ENCODE measurements around the gene CHST8. TPM values are rescaled to one million over a fixed set of nuclear protein-coding genes. Genes with fewer than 3 reads are reported as not detected.

The CHST8 gene
- total RNA-seq, 2 donors from 2014 or later = not detected

GRCh38 chr19:33770107-33770506 lies 148.4 kb downstream of the CHST8 start:
- Mint-ChIP-seq H3K4me3 (no peak overlapping the region), H3K27ac (no peak overlapping the region), H3K27me3 (peaks cover 0 to 12% of the 10 kb centered on the region in 2 donors), H3K36me3 (no peaks in the 10 kb centered on the region), H3K9me3 (no peaks in the 10 kb centered on the region), H3K4me1 (ENCODE audit: low read depth in 2 of 2) (no peaks in the 10 kb centered on the region)
- DNase-seq (ENCODE audit: low spot score) (no peak), ATAC-seq (no peak)

GRCh38 chr19:33771384-33772101 lies 149.8 kb downstream of the CHST8 start:
- ATAC-seq (peak; percentile 34 to 58), DNase-seq (ENCODE audit: low spot score) (no peak)
- H3K27ac Mint-ChIP-seq = no peak overlapping the region
- no peak overlapping the region for H3K4me3 Mint-ChIP-seq
- peaks cover 0 to 4% of the 10 kb centered on the region in 2 donors for H3K4me1 Mint-ChIP-seq (ENCODE audit: low read depth in 2 of 2)
- H3K27me3 Mint-ChIP-seq = peaks cover 7 to 13% of the 10 kb centered on the region in 2 donors
- no peaks in the 10 kb centered on the region for H3K36me3 Mint-ChIP-seq
- no peaks in the 10 kb centered on the region for H3K9me3 Mint-ChIP-seq

- H3K27me3 Mint-ChIP-seq = peaks cover 7 to 13% of the 10 kb centered on the region in 2 donors
- no peaks in the 10 kb centered on the region for H3K36me3 Mint-ChIP-seq
- peaks cover 0 to 4% of the 10 kb centered on the region in 2 donors for H3K4me1 Mint-ChIP-seq (ENCODE audit: low read depth in 2 of 2)
- no peak for ATAC-seq
- no peak overlapping the region for H3K4me3 Mint-ChIP-seq
- H3K27ac Mint-ChIP-seq = no peak overlapping the region
- no peak for DNase-seq (ENCODE audit: low spot score)
- H3K9me3 Mint-ChIP-seq = no peaks in the 10 kb centered on the region
These were observed 150.5 kb downstream of the CHST8 start for GRCh38 chr19:33772102-33772857.

- Mint-ChIP-seq H3K4me3 (no peak overlapping the region), H3K4me1 (ENCODE audit: low read depth in 2 of 2) (peaks cover 0 to 4% of the 10 kb centered on the region in 2 donors), H3K27ac (no peak overlapping the region), H3K9me3 (no peaks in the 10 kb centered on the region), H3K27me3 (peaks cover 7 to 13% of the 10 kb centered on the region in 2 donors), H3K36me3 (no peaks in the 10 kb centered on the region)
- ATAC-seq (no peak), DNase-seq (ENCODE audit: low spot score) (no peak)
These were observed 151.1 kb downstream of the CHST8 start for GRCh38 chr19:33772858-33773180.

GRCh38 chr19:33773704-33774624 lies 152.2 kb downstream of the CHST8 start:
- no peak for DNase-seq (ENCODE audit: low spot score)
- no peak overlapping the region for H3K4me3 Mint-ChIP-seq
- H3K4me1 Mint-ChIP-seq (ENCODE audit: low read depth in 2 of 2) = peaks cover 8 to 11% of the 10 kb centered on the region in 2 donors
- H3K27ac Mint-ChIP-seq = no peak overlapping the region
- peaks cover 16 to 19% of the 10 kb centered on the region in 2 donors for H3K27me3 Mint-ChIP-seq
- no peaks in the 10 kb centered on the region for H3K36me3 Mint-ChIP-seq
- ATAC-seq = no peak
- no peaks in the 10 kb centered on the region for H3K9me3 Mint-ChIP-seq

GRCh38 chr19:33774751-33775150 lies 153.0 kb downstream of the CHST8 start:
- no peak overlapping the region for H3K27ac Mint-ChIP-seq
- no peaks in the 10 kb centered on the region for H3K36me3 Mint-ChIP-seq
- peaks cover 24% of the 10 kb centered on the region in 2 donors for H3K27me3 Mint-ChIP-seq
- H3K4me3 Mint-ChIP-seq = no peak overlapping the region
- H3K9me3 Mint-ChIP-seq = no peaks in the 10 kb centered on the region
- DNase-seq (ENCODE audit: low spot score) (no peak), ATAC-seq (no peak)
- peaks cover 12 to 14% of the 10 kb centered on the region in 2 donors for H3K4me1 Mint-ChIP-seq (ENCODE audit: low read depth in 2 of 2)

- no peak overlapping the region for H3K4me3 Mint-ChIP-seq
- no peak for DNase-seq (ENCODE audit: low spot score)
- H3K27me3 Mint-ChIP-seq = peaks cover 25 to 29% of the 10 kb centered on the region in 2 donors
- no peaks in the 10 kb centered on the region for H3K9me3 Mint-ChIP-seq
- peaks cover 12 to 19% of the 10 kb centered on the region in 2 donors for H3K4me1 Mint-ChIP-seq (ENCODE audit: low read depth in 2 of 2)
- H3K27ac Mint-ChIP-seq = no peak overlapping the region
- no peaks in the 10 kb centered on the region for H3K36me3 Mint-ChIP-seq
- ATAC-seq = no peak
These were observed 154.2 kb downstream of the CHST8 start for GRCh38 chr19:33775731-33776487.

GRCh38 chr19:33777351-33777750 lies 155.6 kb downstream of the CHST8 start:
- H3K4me1 Mint-ChIP-seq (ENCODE audit: low read depth in 2 of 2) = peaks cover 12 to 19% of the 10 kb centered on the region in 2 donors
- H3K9me3 Mint-ChIP-seq = no peaks in the 10 kb centered on the region
- H3K27me3 Mint-ChIP-seq = peaks cover 29 to 31% of the 10 kb centered on the region in 2 donors
- no peak for ATAC-seq
- H3K4me3 Mint-ChIP-seq = no peak overlapping the region
- no peak overlapping the region for H3K27ac Mint-ChIP-seq
- H3K36me3 Mint-ChIP-seq = no peaks in the 10 kb centered on the region
- no peak for DNase-seq (ENCODE audit: low spot score)

GRCh38 chr19:33777753-33778088 lies 156.0 kb downstream of the CHST8 start:
- no peak for DNase-seq (ENCODE audit: low spot score)
- no peak for ATAC-seq
- Mint-ChIP-seq H3K9me3 (no peaks in the 10 kb centered on the region), H3K4me1 (ENCODE audit: low read depth in 2 of 2) (peaks cover 12 to 22% of the 10 kb centered on the region in 2 donors), H3K36me3 (no peaks in the 10 kb centered on the region), H3K4me3 (no peak overlapping the region), H3K27ac (no peak overlapping the region), H3K27me3 (peaks cover 29 to 34% of the 10 kb centered on the region in 2 donors)

GRCh38 chr19:33778089-33778791 lies 156.5 kb downstream of the CHST8 start:
- no peaks in the 10 kb centered on the region for H3K36me3 Mint-ChIP-seq
- peaks cover 29 to 36% of the 10 kb centered on the region in 2 donors for H3K27me3 Mint-ChIP-seq
- no peaks in the 10 kb centered on the region for H3K9me3 Mint-ChIP-seq
- peaks cover 12 to 22% of the 10 kb centered on the region in 2 donors for H3K4me1 Mint-ChIP-seq (ENCODE audit: low read depth in 2 of 2)
- peak; percentile 81 for DNase-seq (ENCODE audit: low spot score)
- H3K27ac Mint-ChIP-seq = no peak overlapping the region
- peak; percentile 86 to 92 for ATAC-seq
- H3K4me3 Mint-ChIP-seq = peak overlapping the region; percentile 46

GRCh38 chr19:33779849-33780248 lies 158.1 kb downstream of the CHST8 start:
- H3K27ac Mint-ChIP-seq = peak overlapping the region in 1 of 2 donors; percentile 7
- H3K4me1 Mint-ChIP-seq (ENCODE audit: low read depth in 2 of 2) = peaks cover 12 to 22% of the 10 kb centered on the region in 2 donors
- DNase-seq (ENCODE audit: low spot score) (no peak), ATAC-seq (no peak)
- peaks cover 29 to 37% of the 10 kb centered on the region in 2 donors for H3K27me3 Mint-ChIP-seq
- H3K36me3 Mint-ChIP-seq = no peaks in the 10 kb centered on the region
- no peaks in the 10 kb centered on the region for H3K9me3 Mint-ChIP-seq
- no peak overlapping the region for H3K4me3 Mint-ChIP-seq

- Mint-ChIP-seq H3K9me3 (no peaks in the 10 kb centered on the region), H3K27ac (no peak overlapping the region), H3K4me1 (ENCODE audit: low read depth in 2 of 2) (peaks cover 12 to 22% of the 10 kb centered on the region in 2 donors), H3K27me3 (peaks cover 29 to 37% of the 10 kb centered on the region in 2 donors), H3K36me3 (no peaks in the 10 kb centered on the region), H3K4me3 (no peak overlapping the region)
- ATAC-seq (no peak), DNase-seq (ENCODE audit: low spot score) (no peak)
These were observed 158.5 kb downstream of the CHST8 start for GRCh38 chr19:33780251-33780650.

Measured in natural killer cell treated with Interleukin-12 subunit alpha and Interleukin-12 subunit beta and Interleukin-15 and Interleukin-18, amount 100 ng/mL, for 72 hours (primary cell).